Ureter (tissue), 1 donor: Measurements from ENCODE around the gene S1PR1. TPM values are rescaled to one million over a fixed set of nuclear protein-coding genes. Genes with fewer than 3 reads are reported as not detected.

Experiments used
- DNase-seq: peaks from one replicate; pipeline ENCODE4 v3.0.0-alpha.2; 2020; ENCODE audit warnings: low spot score
- total RNA-seq: library from RNA; stranded (reverse); gene quantifications from one replicate; pipeline ENCODE4 v1.2.4, GENCODE V29; 2023
- donor health status: DM: yes; HTN: yes; CAD: no.

Gene S1PR1
- total RNA-seq, 1 donor from 2014 or later, result 38.7 TPM

GRCh38 chr1:101245246-101245927 lies 8.6 kb downstream of the S1PR1 start:
- DNase-seq, result no peak

GRCh38 chr1:101247404-101248287 lies 10.8 kb downstream of the S1PR1 start:
- no peak for DNase-seq

GRCh38 chr1:101250222-101250621 lies 13.4 kb downstream of the S1PR1 start:
- no peak for DNase-seq

- DNase-seq, result no peak
Observed at GRCh38 chr1:101250656-101251272, 13.9 kb downstream of the S1PR1 start.

DNA sequence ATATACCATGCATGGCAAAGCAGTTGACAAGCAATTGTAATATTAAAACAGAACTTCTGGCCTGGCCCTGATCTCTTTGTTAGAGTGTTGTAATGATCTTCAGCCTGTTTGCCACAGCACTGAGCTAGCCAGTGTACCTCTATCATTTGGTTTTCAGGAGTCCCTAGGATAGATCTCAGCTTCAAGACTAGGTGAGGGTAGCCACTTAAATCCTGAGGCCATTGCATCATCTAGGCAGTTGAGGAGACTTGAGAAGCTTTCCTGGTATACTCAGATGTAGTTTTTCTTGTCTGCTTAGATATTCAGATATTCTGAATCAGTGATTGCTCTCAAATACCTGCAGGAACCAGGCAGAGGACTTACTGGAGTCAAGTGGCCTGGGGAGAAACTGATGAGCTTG lies 14.7 kb downstream of the S1PR1 start:
- DNase-seq, result no peak

GRCh38 chr1:101253976-101254674 lies 17.3 kb downstream of the S1PR1 start:
- DNase-seq, result no peak

GRCh38 chr1:101257500-101258325 lies 20.9 kb downstream of the S1PR1 start:
- no peak for DNase-seq

- no peak for DNase-seq
Observed at GRCh38 chr1:101259744-101260148, 22.9 kb downstream of the S1PR1 start.

DNA sequence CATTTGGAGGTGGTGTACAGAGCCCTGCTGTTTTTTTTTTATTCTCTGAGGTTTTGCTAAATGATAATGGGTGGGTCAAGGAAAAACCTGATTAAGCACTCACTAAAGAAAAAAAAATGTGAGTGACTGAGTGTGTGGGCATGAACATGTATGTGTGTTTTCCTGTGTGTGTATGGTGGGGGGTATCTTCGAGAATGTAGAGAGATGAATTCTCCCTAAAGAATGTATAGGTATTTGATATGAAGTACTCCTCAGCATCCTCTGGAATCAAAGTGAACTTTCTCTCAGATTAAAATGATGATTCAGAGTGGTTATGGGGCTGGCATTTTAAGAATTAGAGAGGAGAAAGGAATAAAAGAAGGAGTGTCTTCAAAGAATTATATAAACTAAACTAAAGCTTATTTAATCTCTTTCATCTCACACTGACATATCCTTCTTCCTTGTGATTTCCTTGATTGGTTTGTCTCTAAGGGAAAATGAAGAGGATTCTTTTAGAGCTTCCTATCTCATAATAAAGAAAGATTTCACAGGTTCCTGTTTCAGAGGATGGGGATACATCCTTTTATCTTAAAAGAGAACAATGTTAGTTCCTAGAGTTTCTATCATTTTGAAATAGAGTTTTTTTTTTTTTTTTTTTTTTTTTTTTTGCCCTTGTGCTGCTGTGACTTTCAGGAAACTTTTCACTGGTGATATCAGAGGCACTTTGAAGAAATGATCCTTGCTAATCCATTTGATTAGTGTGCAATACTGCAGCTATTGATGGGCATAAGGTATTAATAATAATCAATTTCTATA lies 23.9 kb downstream of the S1PR1 start:
- no peak for DNase-seq

DNA sequence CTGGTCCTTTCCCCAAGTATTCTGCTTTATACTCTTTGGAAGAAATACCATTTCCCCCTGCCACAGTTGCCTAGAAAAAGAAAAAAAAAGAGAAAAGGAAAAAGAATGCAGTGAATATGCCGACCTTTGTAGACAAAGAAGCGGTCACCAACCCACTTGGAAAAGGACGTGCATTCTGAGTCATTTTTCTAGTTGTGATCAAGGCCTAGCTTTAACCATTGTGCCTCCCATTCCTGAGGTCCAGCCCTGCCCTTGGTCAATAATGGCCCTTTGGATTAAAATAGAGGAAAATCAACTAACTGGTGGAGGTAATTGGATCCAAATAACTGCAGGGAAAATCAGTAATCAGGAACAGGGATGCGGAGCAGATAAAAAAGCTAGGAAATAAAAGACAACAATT lies 24.8 kb downstream of the S1PR1 start:
- DNase-seq, result no peak

- no peak for DNase-seq
Observed at GRCh38 chr1:101262060-101262459, 25.2 kb downstream of the S1PR1 start.

DNA sequence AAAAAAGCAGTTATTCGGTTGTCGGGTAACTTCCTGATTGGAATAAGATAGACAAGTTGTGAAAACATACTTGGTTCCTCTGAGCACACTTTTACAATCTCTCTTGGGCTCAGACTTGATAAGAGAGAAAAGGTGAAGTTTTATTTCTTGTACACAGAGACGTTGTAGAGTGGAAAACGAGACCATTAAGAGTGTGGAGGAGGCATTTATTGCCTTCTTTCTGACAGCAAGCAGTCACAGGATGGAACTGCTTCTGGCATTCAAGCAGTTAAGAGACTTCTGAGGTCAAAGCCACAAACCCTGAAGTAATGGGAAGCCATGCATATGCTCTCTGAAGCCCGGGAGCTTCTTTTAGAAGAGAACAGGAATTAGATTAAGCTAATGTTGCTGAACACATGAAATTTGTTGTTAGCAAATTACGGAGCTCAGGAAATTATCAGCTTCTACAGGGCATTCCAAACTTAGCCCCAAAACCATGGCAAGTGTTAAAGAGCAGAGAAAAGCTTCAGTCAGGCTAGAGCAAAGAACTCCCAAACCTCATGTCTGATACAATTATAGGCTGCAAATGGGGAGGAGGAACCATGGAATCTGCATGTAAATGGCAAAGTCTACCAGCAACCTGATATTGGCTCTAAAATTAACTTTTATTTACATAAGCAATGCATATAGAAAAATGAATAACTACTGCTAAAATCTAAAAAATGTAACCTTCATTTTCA lies 26.0 kb downstream of the S1PR1 start:
- DNase-seq, result no peak

GRCh38 chr1:101264697-101265096 lies 27.9 kb downstream of the S1PR1 start:
- DNase-seq, result no peak

DNA sequence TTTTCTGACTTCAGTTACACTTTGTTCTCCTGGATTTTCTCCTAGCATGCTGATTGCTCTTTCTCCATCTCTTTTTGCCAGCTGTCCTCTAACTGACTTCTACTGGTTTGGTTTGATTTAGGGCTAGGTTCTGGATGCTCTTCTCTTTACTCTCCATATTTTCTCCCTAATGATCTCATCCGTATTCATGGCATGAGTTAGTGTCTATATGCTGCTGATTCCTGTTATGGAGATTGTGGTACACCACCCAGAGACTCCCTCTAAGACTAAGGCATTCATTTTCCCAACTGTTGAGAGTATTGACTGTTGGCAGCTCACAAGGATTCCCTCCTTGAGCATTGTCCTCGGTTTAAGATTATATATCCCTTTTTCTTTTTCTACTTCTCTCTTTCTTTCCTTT lies 28.9 kb downstream of the S1PR1 start:
- no peak for DNase-seq

DNA sequence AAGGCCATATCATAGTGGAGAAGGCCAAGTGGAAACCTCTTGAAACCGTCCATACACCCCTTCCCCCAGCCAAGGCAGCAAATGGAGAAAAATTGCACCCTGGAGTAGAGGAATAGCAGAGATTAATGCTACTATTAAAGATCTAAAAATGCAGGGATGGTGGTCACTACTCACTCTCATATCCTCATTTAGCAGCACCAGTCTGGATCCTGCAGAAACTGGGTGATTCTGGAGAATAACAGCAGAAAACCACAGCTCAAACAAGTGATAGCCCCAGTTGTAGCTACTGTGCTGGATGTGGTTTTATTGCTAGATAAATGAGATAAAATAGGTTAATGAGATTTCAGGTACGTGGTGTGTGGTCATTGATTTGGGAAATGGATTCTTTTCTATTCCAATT lies 30.3 kb downstream of the S1PR1 start:
- DNase-seq, result no peak

GRCh38 chr1:101268893-101269292 lies 32.1 kb downstream of the S1PR1 start:
- DNase-seq, result no peak

DNA sequence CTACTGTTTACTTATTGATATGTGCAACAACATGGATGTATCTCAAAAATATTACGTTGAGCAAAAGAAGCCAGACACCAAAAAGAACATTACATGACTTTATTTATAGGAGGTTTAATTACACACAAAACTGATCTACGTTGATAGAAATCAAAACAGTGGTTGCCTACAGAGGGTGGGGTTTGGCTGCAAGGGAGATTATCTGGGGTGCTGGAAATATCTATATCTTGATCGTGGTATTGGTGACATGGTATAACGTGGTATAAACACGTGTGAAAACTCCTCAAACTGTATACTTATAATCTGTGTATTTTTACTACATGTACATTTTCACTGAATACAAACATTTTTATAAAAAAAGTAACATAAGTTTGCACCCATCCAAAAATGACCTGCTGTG lies 38.9 kb downstream of the S1PR1 start:
- DNase-seq, result no peak

DNA sequence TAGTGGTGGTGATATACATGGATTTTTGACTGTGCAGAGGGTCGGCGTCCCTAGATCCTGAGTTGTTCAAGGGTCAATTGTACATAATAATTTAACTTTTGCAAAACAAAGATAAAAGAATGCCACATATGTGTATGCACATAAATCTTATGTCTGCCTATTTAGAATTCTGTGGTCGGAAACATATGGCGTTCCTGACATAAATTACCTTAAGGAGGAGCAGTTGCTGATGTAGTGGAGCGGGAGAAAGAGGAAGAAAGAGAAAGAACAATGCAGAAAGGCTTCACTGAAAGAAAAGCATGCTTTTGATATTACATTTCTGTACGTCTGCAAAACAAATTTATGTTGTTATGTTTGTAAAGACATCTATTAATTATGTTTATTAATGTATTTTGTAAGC lies 40.0 kb downstream of the S1PR1 start:
- no peak for DNase-seq

DNA sequence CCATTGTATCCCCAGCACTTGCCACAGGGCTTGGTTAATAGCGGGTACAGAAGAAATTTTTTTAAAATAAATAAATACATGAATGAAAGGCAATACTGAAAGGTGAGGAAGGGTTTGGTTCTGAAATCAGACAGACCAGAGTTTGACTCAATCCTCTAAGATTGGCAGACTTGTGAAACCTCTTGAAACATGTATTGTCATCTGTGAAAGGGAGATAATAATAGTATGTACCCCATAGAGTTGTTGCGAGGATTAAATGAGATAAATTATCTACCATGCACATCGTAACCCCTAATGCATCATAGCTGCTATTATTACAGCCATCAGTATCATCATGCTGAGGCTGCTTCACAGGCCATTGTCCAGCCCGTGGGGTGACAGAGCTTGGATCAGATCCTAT lies 41.4 kb downstream of the S1PR1 start:
- no peak for DNase-seq

DNA sequence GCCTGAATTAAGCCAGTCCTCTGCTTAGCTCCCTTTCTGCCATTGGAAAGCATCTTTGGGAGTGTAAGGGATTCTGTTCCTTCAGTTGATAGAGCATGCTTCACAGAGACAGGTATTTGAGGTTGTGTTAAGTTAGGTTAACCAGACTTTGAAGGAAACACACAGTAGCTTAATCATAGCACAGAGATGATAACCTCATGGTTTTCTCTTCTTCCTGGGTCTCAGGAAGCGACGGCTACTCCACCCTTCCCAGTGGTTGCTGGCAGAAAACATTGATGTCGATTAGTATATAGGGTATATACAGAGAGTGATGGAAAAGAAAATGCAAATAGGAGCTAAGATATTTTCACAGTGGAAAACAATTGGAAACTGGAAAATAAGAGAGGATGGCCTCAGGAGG lies 42.0 kb downstream of the S1PR1 start:
- no peak for DNase-seq
